ENCODE results near the gene UBE4A. TPM values are rescaled to one million over a fixed set of nuclear protein-coding genes. Genes with fewer than 3 reads are reported as not detected.

The UBE4A gene
- total and polyA plus RNA-seq, 2 of the 4 experiments (the other 2 are of a cell fraction) = 15.2 to 69.7 TPM

- no peaks in the 10 kb centered on the region for H4K20me1 ChIP-seq (ENCODE audit: insufficient read depth, low read length)
Measured at GRCh38 chr11:118430956-118431355, 71.6 kb downstream of the UBE4A start.

More at GRCh38 chr11:118430956-118431355, 71.6 kb downstream of the UBE4A start:
- H3K79me1 ChIP-seq (ENCODE audit: low read depth in 1 of 2, low read length in 2 of 2) = 0 out of 4 replicates have a peak, but pooled peaks cover 0 to 6% of the 10 kb centered on the region in 2 experiments
- no peak for ATAC-seq (ENCODE audit: low read depth)
- H4K5ac ChIP-seq (ENCODE audit: low read depth, low read length) = no peak overlapping the region
- H2BK20ac ChIP-seq (ENCODE audit: low read depth, low read length) = no peak overlapping the region
- TF ChIP-seq RAD21 (IDR thresholded peaks at IDR 0.05; ENCODE audit: low read length) (no peak), CTCF (conservative IDR thresholded peaks at IDR 0.05; ENCODE audit: low read depth, low read length) (no peak), FOS (IDR thresholded peaks at IDR 0.05; ENCODE audit: low read depth, low read length) (no peak), MAFK (IDR thresholded peaks at IDR 0.05; ENCODE audit: low read depth, low read length) (no peak), USF2 (IDR thresholded peaks at IDR 0.05; ENCODE audit: low read depth, low read length) (no peak), SMC3 (IDR thresholded peaks at IDR 0.05; ENCODE audit: low read depth, low read length) (no peak), CEBPB (IDR thresholded peaks at IDR 0.05; ENCODE audit: low read depth, low read length) (no peak), RCOR1 (IDR thresholded peaks at IDR 0.05; ENCODE audit: insufficient replicate concordance, low read length) (no peak), ELK1 (IDR thresholded peaks at IDR 0.05; ENCODE audit: borderline replicate concordance, low read depth, low read length) (no peak), MXI1 (IDR thresholded peaks at IDR 0.05; ENCODE audit: borderline replicate concordance, low read depth, low read length) (no peak), NFE2L2 (IDR thresholded peaks at IDR 0.05; ENCODE audit: low read depth, low read length) (no peak)
- no peaks in the 10 kb centered on the region for H3K36me3 ChIP-seq (ENCODE audit: control insufficient read depth, insufficient read depth, low read length)
- no peaks in the 10 kb centered on the region for H3K9me1 ChIP-seq (ENCODE audit: insufficient read depth, low read length)
- no peak overlapping the region for H4K8ac ChIP-seq (ENCODE audit: low read depth in 2 of 2, low read length in 2 of 2)
- H3K27ac ChIP-seq (ENCODE audit: insufficient read depth, low read length) = no peak overlapping the region
- H3K27me3 ChIP-seq (ENCODE audit: control insufficient read depth, insufficient read depth, low read length) = no peaks in the 10 kb centered on the region
- no peak overlapping the region for H3K14ac ChIP-seq (replicated peaks; ENCODE audit: low read depth, low read length)
- in situ Hi-C loops (cut with MboI; ENCODE audit: low sequenced_read_pairs) (no loop called here), dilution Hi-C loops (cut with HindIII; ENCODE audit: low sequenced_read_pairs, unreplicated experiment) (no loop called here), intact Hi-C loops (cut with micrococcal nuclease) (no loop called here)
- no peak overlapping the region for H3K23ac ChIP-seq (ENCODE audit: low read depth, low read length)
- no peak overlapping the region for H2AK9ac ChIP-seq (replicated peaks; ENCODE audit: low read depth, low read length, poor library complexity)
- H3K56ac ChIP-seq (ENCODE audit: extremely low read depth, insufficient read depth, low read length) = no peak overlapping the region
- no TSS peak for BruUV-seq (replicated peaks)
- no peak overlapping the region for H2AFZ ChIP-seq (replicated peaks; ENCODE audit: low read length, poor library complexity)
- no peak overlapping the region for H3K4me2 ChIP-seq (ENCODE audit: low read depth, low read length)
- no peaks in the 10 kb centered on the region for H3K9me3 ChIP-seq (ENCODE audit: control insufficient read depth, insufficient read depth, low read length)
- H4K91ac ChIP-seq (ENCODE audit: insufficient read depth, low read depth, low read length) = no peak overlapping the region
- H3K4me3 ChIP-seq (ENCODE audit: insufficient read depth, low read depth, low read length) = no peak overlapping the region
- CTCF ChIA-PET = interaction anchor here (0.6 to 1.1 kb wide), 2 partner anchors 58 to 121 kb away, joined by 3 read pairs; no protein-coding TSS in a partner anchor
- H2AK5ac ChIP-seq (ENCODE audit: low read depth, low read length) = no peak overlapping the region
- peaks cover 4% of the 10 kb centered on the region for H3K4me1 ChIP-seq (ENCODE audit: control insufficient read depth, insufficient read depth, low read length)
- no peak overlapping the region for H2BK5ac ChIP-seq (ENCODE audit: low read depth, low read length, poor library complexity, severe bottlenecking)
- H3K4ac ChIP-seq (ENCODE audit: low read depth, low read length) = no peak overlapping the region
- no peak overlapping the region for H2BK15ac ChIP-seq (ENCODE audit: low read depth, low read length)
- POLR2A ChIA-PET (ENCODE audit: unreplicated experiment) = no interaction called here
- no peak overlapping the region for H2BK120ac ChIP-seq (ENCODE audit: low read depth, low read length)
- no CpG with 5 or more reads among the region's 2 CpGs for WGBS, 2 experiments (ENCODE audit: extremely low coverage in 2 of 2, insufficient read length in 1 of 2)
- H3K9ac ChIP-seq (ENCODE audit: low read depth, low read length) = no peak overlapping the region
- no peak overlapping the region for H3K18ac ChIP-seq (ENCODE audit: low read depth, low read length)
- no peak for DNase-seq
